Smooth muscle cell (in vitro differentiated cells): ENCODE data around the gene ZNF609. TPM values are rescaled to one million over a fixed set of nuclear protein-coding genes. Genes with fewer than 3 reads are reported as not detected.
A peak's percentile ranks its signal among the peaks of the same experiment; 100 is the strongest.

Experiments used
- DNase-seq: peaks from one replicate; lab custom pipeline; 2025; ENCODE audit not compliant: unreplicated experiment; lab: John Stamatoyannopoulos, UW
- H2AFZ ChIP-seq: fragments of 200-600 bp; sonication (generic); 2 replicates; pipeline ENCODE4 v1.6.0; 2016; ENCODE audit warnings: antibody characterized with exemption, low read depth, mild to moderate bottlenecking
- H3F3A ChIP-seq: fragments of 200-600 bp; sonication (generic); 2 replicates; pipeline ENCODE4 v1.6.0; 2017; ENCODE audit warnings: antibody characterized with exemption, low read depth
- H3K27ac ChIP-seq: fragments of 200-600 bp; sonication (generic); 2 replicates; pipeline ENCODE4 v1.5.1; 2016; ENCODE audit warnings: low read depth, mild to moderate bottlenecking
- H3K27me3 ChIP-seq: fragments of 200-600 bp; sonication (generic); 2 replicates; pipeline ENCODE4 v1.6.1; 2016; ENCODE audit warnings: low read depth, mild to moderate bottlenecking
- H3K36me3 ChIP-seq: fragments of 200-600 bp; sonication (generic); 2 replicates; pipeline ENCODE4 v1.5.1; 2016; ENCODE audit warnings: low read depth
- H3K4me1 ChIP-seq: fragments of 200-600 bp; sonication (generic); 2 replicates; pipeline ENCODE4 v1.5.1; 2016; ENCODE audit warnings: low read depth
- H3K4me2 ChIP-seq: fragments of 200-600 bp; sonication (generic); 2 replicates; pipeline ENCODE4 v1.6.0; 2016; ENCODE audit warnings: mild to moderate bottlenecking
- H3K4me3 ChIP-seq: fragments of 200-600 bp; sonication (generic); 2 replicates; pipeline ENCODE4 v1.5.1; 2016; ENCODE audit warnings: mild to moderate bottlenecking
- H3K79me2 ChIP-seq: fragments of 200-600 bp; sonication (generic); 2 replicates; pipeline ENCODE4 v1.6.0; 2016; ENCODE audit warnings: low read depth, mild to moderate bottlenecking
- H3K9ac ChIP-seq: fragments of 200-600 bp; sonication (generic); 2 replicates; pipeline ENCODE4 v1.6.0; 2016; ENCODE audit warnings: low read depth
- H3K9me3 ChIP-seq: fragments of 200-600 bp; sonication (generic); replicated peaks from 2 replicates; pipeline ENCODE4 v1.5.1; 2016; ENCODE audit warnings: low read depth
- H4K20me1 ChIP-seq: fragments of 200-600 bp; sonication (generic); 2 replicates; pipeline ENCODE4 v1.6.0; 2016; ENCODE audit warnings: low read depth
- WGBS: methylation state at CpG from one replicate; pipeline ENCODE4 v1.1.7; 2016; ENCODE audit warnings: low lambda C conversion rate; 5-methylcytosine and 5-hydroxymethylcytosine counted together
- polyA plus RNA-seq: library from polyadenylated mRNA; unstranded; fragments of >200 nt; fragmentation: Nextera tagmentation; extraction: Ambion mirVana; gene quantifications from 2 replicates; pipeline ENCODE4 v1.2.1, GENCODE V29; 2016
- total RNA-seq: library from RNA; depleted of rRNA; stranded (reverse); fragments of >200 nt; gene quantifications from 2 replicates; pipeline ENCODE4 v1.2.3, GENCODE V29; 2014
- TF ChIP-seq, protein P1 (sequence below): fragments of 200-600 bp; sonication (generic); IDR thresholded peaks from 2 replicates; pipeline ENCODE4 v1.5.1; 2017; ENCODE audit warnings: borderline replicate concordance, mild to moderate bottlenecking, antibody characterized with exemption; ENCODE audit not compliant: insufficient read depth, poor library complexity, severe bottlenecking

ZNF609 gene
- total and polyA plus RNA-seq, 2 experiments from 2014 or later = 9.9 to 15.6 TPM

- no peaks in the 10 kb centered on the region for H3K36me3 ChIP-seq
- no peak for DNase-seq
- peaks cover 80% of the 10 kb centered on the region for H3K79me2 ChIP-seq
- H3K4me2 ChIP-seq = no peak overlapping the region
- H3K9me3 ChIP-seq = no peaks in the 10 kb centered on the region
- peaks cover 86% of the 10 kb centered on the region for H4K20me1 ChIP-seq
- no peaks in the 10 kb centered on the region for H3F3A ChIP-seq
- no peak overlapping the region for H3K4me3 ChIP-seq
- no peak overlapping the region for H2AFZ ChIP-seq
- 79% methylated on average over 2 of the region's 2 CpGs for WGBS
- no peaks in the 10 kb centered on the region for H3K4me1 ChIP-seq
- no peak overlapping the region for H3K9ac ChIP-seq
- peak overlapping the region; percentile 13 for H3K27ac ChIP-seq
- TF ChIP-seq, protein P1, sequence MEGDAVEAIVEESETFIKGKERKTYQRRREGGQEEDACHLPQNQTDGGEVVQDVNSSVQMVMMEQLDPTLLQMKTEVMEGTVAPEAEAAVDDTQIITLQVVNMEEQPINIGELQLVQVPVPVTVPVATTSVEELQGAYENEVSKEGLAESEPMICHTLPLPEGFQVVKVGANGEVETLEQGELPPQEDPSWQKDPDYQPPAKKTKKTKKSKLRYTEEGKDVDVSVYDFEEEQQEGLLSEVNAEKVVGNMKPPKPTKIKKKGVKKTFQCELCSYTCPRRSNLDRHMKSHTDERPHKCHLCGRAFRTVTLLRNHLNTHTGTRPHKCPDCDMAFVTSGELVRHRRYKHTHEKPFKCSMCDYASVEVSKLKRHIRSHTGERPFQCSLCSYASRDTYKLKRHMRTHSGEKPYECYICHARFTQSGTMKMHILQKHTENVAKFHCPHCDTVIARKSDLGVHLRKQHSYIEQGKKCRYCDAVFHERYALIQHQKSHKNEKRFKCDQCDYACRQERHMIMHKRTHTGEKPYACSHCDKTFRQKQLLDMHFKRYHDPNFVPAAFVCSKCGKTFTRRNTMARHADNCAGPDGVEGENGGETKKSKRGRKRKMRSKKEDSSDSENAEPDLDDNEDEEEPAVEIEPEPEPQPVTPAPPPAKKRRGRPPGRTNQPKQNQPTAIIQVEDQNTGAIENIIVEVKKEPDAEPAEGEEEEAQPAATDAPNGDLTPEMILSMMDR = no peak
- no peaks in the 10 kb centered on the region for H3K27me3 ChIP-seq
Observed at GRCh38 chr15:64544450-64544849, 84.1 kb downstream of the ZNF609 start.

- no peak overlapping the region for H3K27ac ChIP-seq
- TF ChIP-seq, protein P1 = no peak
Observed at GRCh38 chr15:64547275-64547674, 86.9 kb downstream of the ZNF609 start.

GRCh38 chr15:64548235-64548634, 87.9 kb downstream of the ZNF609 start:
- TF ChIP-seq, protein P1 = no peak
- H3K4me1 ChIP-seq = no peaks in the 10 kb centered on the region
- no peak for DNase-seq

More at GRCh38 chr15:64547275-64547674, 86.9 kb downstream of the ZNF609 start:
- Histone ChIP-seq H4K20me1 (peaks cover 97% of the 10 kb centered on the region), H3K9me3 (no peaks in the 10 kb centered on the region), H2AFZ (no peak overlapping the region), H3K36me3 (no peaks in the 10 kb centered on the region), H3K27me3 (no peaks in the 10 kb centered on the region), H3K4me1 (no peaks in the 10 kb centered on the region), H3K4me2 (no peak overlapping the region), H3K9ac (no peak overlapping the region), H3F3A (no peaks in the 10 kb centered on the region), H3K79me2 (peaks cover 90% of the 10 kb centered on the region), H3K4me3 (no peak overlapping the region)
- no peak for DNase-seq

DNA sequence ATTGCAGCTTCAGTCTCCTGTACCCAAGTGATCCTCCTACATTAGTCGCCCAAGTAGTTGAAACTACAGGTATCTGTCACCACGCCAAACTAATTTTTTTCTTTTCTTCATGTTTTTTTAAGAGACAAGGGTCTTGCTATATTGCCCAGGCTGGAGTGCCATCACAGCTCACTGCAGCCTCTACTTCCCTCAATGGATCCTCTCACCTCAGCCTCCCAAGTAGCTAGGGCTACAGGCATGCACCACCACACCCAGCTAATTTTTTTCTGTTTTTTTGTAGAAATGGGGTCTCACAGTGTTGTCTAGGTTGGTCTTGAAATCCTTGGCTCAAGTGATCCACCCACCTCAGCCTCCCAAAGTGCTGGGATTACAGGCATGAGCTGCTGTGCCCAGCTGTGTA, 89.5 kb downstream of the ZNF609 start:
- TF ChIP-seq, protein P1 = no peak
- Histone ChIP-seq H3K79me2 (peaks cover 95% of the 10 kb centered on the region), H3F3A (no peaks in the 10 kb centered on the region), H2AFZ (no peak overlapping the region), H3K9me3 (no peaks in the 10 kb centered on the region), H3K36me3 (no peaks in the 10 kb centered on the region), H3K4me2 (no peak overlapping the region), H3K27me3 (no peaks in the 10 kb centered on the region), H4K20me1 (peaks cover 99% of the 10 kb centered on the region), H3K9ac (no peak overlapping the region), H3K4me1 (no peaks in the 10 kb centered on the region), H3K27ac (no peak overlapping the region), H3K4me3 (no peak overlapping the region)
- no peak for DNase-seq
- WGBS = 100% methylated on average over 2 of the region's 2 CpGs

More at GRCh38 chr15:64548235-64548634, 87.9 kb downstream of the ZNF609 start:
- Histone ChIP-seq H3F3A (no peaks in the 10 kb centered on the region), H3K27me3 (no peaks in the 10 kb centered on the region), H3K4me2 (no peak overlapping the region), H3K9ac (no peak overlapping the region), H2AFZ (no peak overlapping the region), H3K4me3 (no peak overlapping the region), H3K9me3 (no peaks in the 10 kb centered on the region), H3K36me3 (no peaks in the 10 kb centered on the region), H3K79me2 (peaks cover 92% of the 10 kb centered on the region), H4K20me1 (peaks cover 99% of the 10 kb centered on the region), H3K27ac (no peak overlapping the region)
- WGBS = 87% methylated on average over 2 of the region's 2 CpGs
